Measurements from ENCODE around the gene IFT122.

Gene IFT122

GRCh38 chr3:129441782-129442181, 1.8 kb downstream of the IFT122 start:
- peaks cover 50% of the 10 kb centered on the region for H3K4me1 Mint-ChIP-seq (ENCODE audit: low read depth)
- peaks cover 4% of the 10 kb centered on the region for H3K36me3 Mint-ChIP-seq
- H3K4me3 Mint-ChIP-seq: peak overlapping the region; percentile 97
- H3K27ac Mint-ChIP-seq: peak overlapping the region; percentile 99
- H3K9me3 Mint-ChIP-seq (ENCODE audit: low read depth): no peaks in the 10 kb centered on the region
- H3K27me3 Mint-ChIP-seq: no peaks in the 10 kb centered on the region

- no peaks in the 10 kb centered on the region for H3K9me3 Mint-ChIP-seq (ENCODE audit: low read depth)
- peak overlapping the region; percentile 12 for H3K27ac Mint-ChIP-seq
- no peaks in the 10 kb centered on the region for H3K27me3 Mint-ChIP-seq
- H3K4me3 Mint-ChIP-seq: no peak overlapping the region
- peaks cover 4% of the 10 kb centered on the region for H3K36me3 Mint-ChIP-seq
- H3K4me1 Mint-ChIP-seq (ENCODE audit: low read depth): peaks cover 45% of the 10 kb centered on the region
These were observed 2.5 kb downstream of the IFT122 start for GRCh38 chr3:129442486-129442885.

GRCh38 chr3:129442947-129443346, 2.9 kb downstream of the IFT122 start:
- Mint-ChIP-seq H3K27ac (peak overlapping the region; percentile 12), H3K4me3 (no peak overlapping the region), H3K9me3 (ENCODE audit: low read depth) (no peaks in the 10 kb centered on the region), H3K36me3 (no peaks in the 10 kb centered on the region), H3K27me3 (no peaks in the 10 kb centered on the region), H3K4me1 (ENCODE audit: low read depth) (peaks cover 41% of the 10 kb centered on the region)

- Mint-ChIP-seq H3K36me3 (peaks cover 5% of the 10 kb centered on the region), H3K27me3 (no peaks in the 10 kb centered on the region), H3K4me3 (no peak overlapping the region), H3K9me3 (ENCODE audit: low read depth) (no peaks in the 10 kb centered on the region), H3K4me1 (ENCODE audit: low read depth) (peaks cover 27% of the 10 kb centered on the region), H3K27ac (no peak overlapping the region)
These were observed 5.4 kb downstream of the IFT122 start for GRCh38 chr3:129445471-129445870.

GRCh38 chr3:129446926-129447325, 6.9 kb downstream of the IFT122 start:
- H3K27ac Mint-ChIP-seq: no peak overlapping the region
- H3K36me3 Mint-ChIP-seq: peaks cover 9% of the 10 kb centered on the region
- H3K4me1 Mint-ChIP-seq (ENCODE audit: low read depth): peaks cover 15% of the 10 kb centered on the region
- H3K4me3 Mint-ChIP-seq: no peak overlapping the region
- no peaks in the 10 kb centered on the region for H3K9me3 Mint-ChIP-seq (ENCODE audit: low read depth)
- no peaks in the 10 kb centered on the region for H3K27me3 Mint-ChIP-seq

GRCh38 chr3:129448186-129448895, 8.3 kb downstream of the IFT122 start:
- Mint-ChIP-seq H3K9me3 (ENCODE audit: low read depth) (no peaks in the 10 kb centered on the region), H3K4me1 (ENCODE audit: low read depth) (peaks cover 3% of the 10 kb centered on the region)

GRCh38 chr3:129449279-129450115, 9.5 kb downstream of the IFT122 start:
- no peak overlapping the region for H3K4me3 Mint-ChIP-seq

More at GRCh38 chr3:129448186-129448895, 8.3 kb downstream of the IFT122 start:
- Mint-ChIP-seq H3K27ac (no peak overlapping the region), H3K4me3 (no peak overlapping the region), H3K27me3 (no peaks in the 10 kb centered on the region), H3K36me3 (peaks cover 21% of the 10 kb centered on the region)

GRCh38 chr3:129453732-129454131, 13.7 kb downstream of the IFT122 start:
- Mint-ChIP-seq H3K4me1 (ENCODE audit: low read depth) (peaks cover 1% of the 10 kb centered on the region), H3K4me3 (no peak overlapping the region), H3K9me3 (ENCODE audit: low read depth) (no peaks in the 10 kb centered on the region), H3K27ac (no peak overlapping the region), H3K27me3 (no peaks in the 10 kb centered on the region), H3K36me3 (peaks cover 28% of the 10 kb centered on the region)

More at GRCh38 chr3:129449279-129450115, 9.5 kb downstream of the IFT122 start:
- H3K4me1 Mint-ChIP-seq (ENCODE audit: low read depth): peaks cover 1% of the 10 kb centered on the region
- peaks cover 26% of the 10 kb centered on the region for H3K36me3 Mint-ChIP-seq
- no peak overlapping the region for H3K27ac Mint-ChIP-seq
- H3K9me3 Mint-ChIP-seq (ENCODE audit: low read depth): no peaks in the 10 kb centered on the region
- H3K27me3 Mint-ChIP-seq: no peaks in the 10 kb centered on the region

- Mint-ChIP-seq H3K4me3 (no peak overlapping the region), H3K36me3 (peaks cover 9% of the 10 kb centered on the region), H3K9me3 (ENCODE audit: low read depth) (no peaks in the 10 kb centered on the region), H3K27me3 (no peaks in the 10 kb centered on the region), H3K27ac (no peak overlapping the region), H3K4me1 (ENCODE audit: low read depth) (no peaks in the 10 kb centered on the region)
These were observed 20.1 kb downstream of the IFT122 start for GRCh38 chr3:129460155-129460554.

- H3K27me3 Mint-ChIP-seq: no peaks in the 10 kb centered on the region
- H3K36me3 Mint-ChIP-seq: peaks cover 9% of the 10 kb centered on the region
- H3K4me3 Mint-ChIP-seq: no peak overlapping the region
- no peaks in the 10 kb centered on the region for H3K4me1 Mint-ChIP-seq (ENCODE audit: low read depth)
- H3K27ac Mint-ChIP-seq: no peak overlapping the region
- no peaks in the 10 kb centered on the region for H3K9me3 Mint-ChIP-seq (ENCODE audit: low read depth)
These were observed 20.5 kb downstream of the IFT122 start for GRCh38 chr3:129460572-129460971.

- H3K27me3 Mint-ChIP-seq: no peaks in the 10 kb centered on the region
- H3K36me3 Mint-ChIP-seq: peaks cover 7% of the 10 kb centered on the region
- H3K9me3 Mint-ChIP-seq (ENCODE audit: low read depth): no peaks in the 10 kb centered on the region
- no peak overlapping the region for H3K27ac Mint-ChIP-seq
- no peak overlapping the region for H3K4me3 Mint-ChIP-seq
- no peaks in the 10 kb centered on the region for H3K4me1 Mint-ChIP-seq (ENCODE audit: low read depth)
These were observed 21.0 kb downstream of the IFT122 start for GRCh38 chr3:129461022-129461421.

GRCh38 chr3:129461461-129462146, 21.6 kb downstream of the IFT122 start:
- Mint-ChIP-seq H3K36me3 (peaks cover 7% of the 10 kb centered on the region), H3K27me3 (no peaks in the 10 kb centered on the region), H3K4me1 (ENCODE audit: low read depth) (no peaks in the 10 kb centered on the region), H3K27ac (no peak overlapping the region), H3K4me3 (no peak overlapping the region), H3K9me3 (ENCODE audit: low read depth) (no peaks in the 10 kb centered on the region)

- Mint-ChIP-seq H3K4me3 (no peak overlapping the region), H3K36me3 (peaks cover 10% of the 10 kb centered on the region), H3K27ac (no peak overlapping the region), H3K4me1 (ENCODE audit: low read depth) (no peaks in the 10 kb centered on the region), H3K27me3 (no peaks in the 10 kb centered on the region), H3K9me3 (ENCODE audit: low read depth) (no peaks in the 10 kb centered on the region)
These were observed 22.4 kb downstream of the IFT122 start for GRCh38 chr3:129462361-129462968.

GRCh38 chr3:129463094-129463493, 23.1 kb downstream of the IFT122 start:
- no peaks in the 10 kb centered on the region for H3K9me3 Mint-ChIP-seq (ENCODE audit: low read depth)
- H3K4me3 Mint-ChIP-seq: no peak overlapping the region
- H3K4me1 Mint-ChIP-seq (ENCODE audit: low read depth): no peaks in the 10 kb centered on the region
- no peaks in the 10 kb centered on the region for H3K27me3 Mint-ChIP-seq
- H3K27ac Mint-ChIP-seq: no peak overlapping the region
- peaks cover 11% of the 10 kb centered on the region for H3K36me3 Mint-ChIP-seq

- Mint-ChIP-seq H3K9me3 (ENCODE audit: low read depth) (no peaks in the 10 kb centered on the region), H3K4me1 (ENCODE audit: low read depth) (no peaks in the 10 kb centered on the region), H3K36me3 (peaks cover 12% of the 10 kb centered on the region), H3K27me3 (no peaks in the 10 kb centered on the region), H3K27ac (no peak overlapping the region), H3K4me3 (no peak overlapping the region)
These were observed 23.7 kb downstream of the IFT122 start for GRCh38 chr3:129463716-129464115.

All from activated naive CD8-positive, alpha-beta T cell (primary cell).